ENCODE data around the gene DMRTA1. TPM values are rescaled to one million over a fixed set of nuclear protein-coding genes. Genes with fewer than 3 reads are reported as not detected.
"Not testable (repeated sequence)": the region's sequence is repeated elsewhere in the genome, so short reads cannot be mapped to it uniquely, and the experiment has no call there.

Gene DMRTA1
- total RNA-seq, 1 experiment from 2014 or later: 2.4 TPM

- peak; percentile 25 for DNase-seq (ENCODE audit: low read depth)
Observed at GRCh38 chr9:22463205-22463604, 16.6 kb downstream of the DMRTA1 start.

GRCh38 chr9:22469928-22470544 lies 23.4 kb downstream of the DMRTA1 start:
- peak; percentile 66 for DNase-seq (ENCODE audit: low read depth)

GRCh38 chr9:22481566-22481965 lies 34.9 kb downstream of the DMRTA1 start:
- no peak for DNase-seq (ENCODE audit: low read depth)

GRCh38 chr9:22483528-22484070 lies 37.0 kb downstream of the DMRTA1 start:
- DNase-seq (ENCODE audit: low read depth): no peak

- DNase-seq (ENCODE audit: low read depth): not testable (repeated sequence)
Observed at GRCh38 chr9:22496197-22496596, 49.6 kb downstream of the DMRTA1 start.

Data from M059J (cell line).